HL-60/S4 (cell line): ENCODE results near the gene PRDM16.

Experiments
- in situ Hi-C: fragments of 300-500 bp; cut with MboI; formaldehyde crosslinking; loops from 2 replicates; pipeline ENCODE4 v1.14.3; 2022; ENCODE audit warnings: low sequenced_read_pairs

PRDM16 gene

DNA sequence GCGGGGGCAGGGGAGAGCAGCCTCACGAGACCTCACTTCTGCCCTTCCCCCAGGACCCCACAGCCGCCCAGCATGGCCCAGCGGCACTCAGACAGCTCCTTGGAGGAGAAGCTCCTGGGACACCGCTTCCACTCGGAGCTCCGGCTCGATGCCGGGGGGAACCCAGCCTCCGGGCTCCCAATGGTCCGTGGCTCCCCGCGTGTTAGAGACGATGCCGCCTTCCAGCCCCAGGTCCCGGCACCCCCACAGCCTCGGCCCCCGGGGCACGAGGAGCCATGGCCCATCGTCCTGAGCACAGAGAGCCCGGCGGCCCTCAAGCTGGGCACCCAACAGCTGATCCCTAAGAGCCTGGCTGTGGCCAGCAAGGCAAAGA is 394.0 kb downstream of the PRDM16 start:
- in situ Hi-C loops = no loop called here

DNA sequence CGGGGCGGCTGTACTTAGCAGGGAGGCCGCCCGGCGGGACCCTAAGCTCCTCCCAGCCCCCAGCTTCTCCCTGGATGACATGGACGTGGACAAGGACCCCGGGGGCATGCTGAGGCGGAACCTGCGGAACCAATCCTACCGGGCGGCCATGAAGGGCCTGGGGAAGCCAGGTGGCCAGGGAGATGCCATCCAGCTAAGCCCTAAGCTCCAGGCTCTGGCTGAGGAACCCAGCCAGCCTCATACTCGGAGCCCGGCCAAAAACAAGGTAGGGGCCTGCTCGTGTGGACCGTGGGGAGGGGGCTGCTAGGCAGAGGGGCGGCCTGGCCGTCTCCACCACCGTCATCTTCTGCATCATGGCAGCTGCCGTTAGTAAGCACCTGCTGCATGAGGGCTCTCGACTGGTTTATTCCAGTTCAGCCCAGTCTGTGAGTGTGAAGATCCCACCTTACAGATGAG is 394.4 kb downstream of the PRDM16 start:
- in situ Hi-C loops = no loop called here

DNA sequence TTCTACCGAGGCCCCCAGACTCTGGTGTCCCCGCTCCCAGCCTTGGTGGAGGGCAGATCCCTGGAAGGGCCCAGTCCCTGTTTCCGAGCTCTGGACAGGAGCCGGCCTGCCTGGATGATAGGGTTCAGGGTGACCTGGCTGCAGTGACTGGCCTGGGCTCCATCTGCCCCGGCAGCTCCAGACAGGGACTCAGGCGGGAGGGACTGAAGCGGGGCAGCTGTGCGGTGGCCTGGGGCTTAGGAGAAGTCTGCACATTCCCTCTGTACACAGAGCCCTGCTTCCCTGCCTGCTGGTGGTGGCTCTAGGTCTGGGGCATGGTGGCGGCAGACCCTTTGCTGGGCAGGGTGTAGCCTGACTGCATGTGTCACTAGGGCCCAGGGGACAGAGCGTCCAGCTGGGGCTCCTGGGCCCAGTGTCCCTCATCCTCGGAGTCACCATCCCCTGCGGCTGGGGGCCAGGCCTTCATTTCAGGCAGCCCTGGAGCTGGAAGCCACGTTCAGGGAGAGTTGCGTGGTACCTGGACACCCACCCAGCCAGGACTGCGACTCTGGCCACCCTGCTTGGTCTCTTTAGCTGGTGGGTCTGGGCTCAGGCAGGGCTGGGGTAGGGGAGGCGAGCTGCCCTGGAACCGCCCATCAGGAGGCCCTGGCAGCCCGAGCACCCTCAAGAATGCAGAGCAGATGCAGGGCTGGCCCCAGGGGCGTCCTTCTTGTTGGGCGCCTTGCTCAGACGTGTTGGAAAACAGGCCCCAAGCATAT is 395.1 kb downstream of the PRDM16 start:
- in situ Hi-C loops = no loop called here

DNA sequence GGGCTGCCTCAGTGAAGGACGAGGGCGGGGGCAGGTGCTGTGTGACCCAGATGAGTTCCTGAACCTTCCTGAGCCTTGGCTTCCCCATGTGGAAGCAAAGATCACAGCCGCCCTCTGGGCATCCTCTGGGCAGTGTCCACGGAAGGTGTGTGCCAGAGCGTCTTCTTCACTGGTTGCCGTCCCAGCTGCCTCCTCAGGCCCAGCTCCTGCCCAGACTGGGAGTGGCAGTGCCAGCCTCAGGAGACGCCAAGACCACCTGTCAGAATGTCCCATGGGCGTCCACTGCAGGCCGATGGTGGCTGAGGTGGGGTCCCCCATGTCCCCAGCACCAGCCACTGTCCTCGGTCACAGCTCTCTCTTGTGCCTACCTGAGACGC is 395.6 kb downstream of the PRDM16 start:
- in situ Hi-C loops = no loop called here

DNA sequence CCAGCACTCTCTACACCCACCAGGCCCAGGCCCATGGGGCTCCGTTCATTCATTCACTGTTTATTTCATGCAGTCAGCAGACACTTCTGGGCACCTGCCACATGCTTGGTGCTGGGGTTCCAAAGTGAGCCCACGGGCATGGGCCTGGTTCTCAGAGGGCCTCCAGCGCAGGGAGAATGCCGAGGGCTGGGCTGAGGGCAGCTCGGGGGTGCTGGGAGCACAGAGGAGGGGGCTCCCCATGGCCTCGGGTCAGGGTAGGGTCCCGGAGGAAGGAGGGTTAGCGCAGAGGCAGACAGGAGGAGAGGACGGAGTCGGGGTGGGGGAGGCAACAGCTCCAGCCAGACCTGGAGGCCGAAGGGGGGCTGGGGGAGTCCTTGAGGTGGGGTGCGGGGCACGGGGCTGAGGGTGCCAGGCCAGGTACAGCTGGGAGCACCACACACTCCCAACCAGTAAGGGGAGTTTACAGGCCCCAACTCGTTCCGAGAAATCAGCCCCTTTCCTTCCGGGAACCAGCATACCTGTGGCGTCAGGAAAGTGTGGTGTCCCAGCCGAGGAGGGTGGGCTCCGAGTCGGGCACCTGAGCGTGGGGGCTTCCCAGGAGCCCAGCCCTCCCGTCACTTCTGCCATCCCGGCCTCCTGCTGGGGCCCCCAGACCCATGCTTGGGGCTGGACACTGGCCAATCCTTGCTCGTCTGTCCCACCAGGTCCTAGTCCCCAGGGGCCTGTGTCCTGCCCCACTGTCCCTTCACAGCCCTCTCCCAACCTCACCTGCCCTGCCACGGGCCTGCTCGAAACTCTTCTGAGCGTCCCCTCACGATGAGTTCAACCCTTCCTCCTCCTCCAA is 396.3 kb downstream of the PRDM16 start:
- in situ Hi-C loops = no loop called here

DNA sequence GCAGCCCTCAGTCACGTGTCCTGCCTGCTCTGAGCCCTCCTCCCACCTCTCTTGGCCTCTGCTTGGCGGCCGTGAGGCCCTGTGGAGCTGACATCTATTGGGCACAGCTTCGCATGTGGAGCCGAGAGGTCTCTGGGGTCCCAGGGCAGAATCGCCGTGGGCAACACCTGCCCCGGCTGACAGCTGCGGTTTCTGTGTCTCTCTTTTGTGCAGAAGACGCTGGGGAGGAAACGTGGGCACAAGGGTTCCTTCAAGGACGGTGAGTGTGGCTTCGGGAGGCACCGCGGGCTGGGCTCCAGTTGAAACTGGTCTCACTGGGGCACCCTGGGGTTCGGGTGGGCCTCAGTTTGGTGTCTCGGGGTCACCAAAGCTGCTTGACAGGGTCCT is 396.9 kb downstream of the PRDM16 start:
- in situ Hi-C loops = no loop called here

DNA sequence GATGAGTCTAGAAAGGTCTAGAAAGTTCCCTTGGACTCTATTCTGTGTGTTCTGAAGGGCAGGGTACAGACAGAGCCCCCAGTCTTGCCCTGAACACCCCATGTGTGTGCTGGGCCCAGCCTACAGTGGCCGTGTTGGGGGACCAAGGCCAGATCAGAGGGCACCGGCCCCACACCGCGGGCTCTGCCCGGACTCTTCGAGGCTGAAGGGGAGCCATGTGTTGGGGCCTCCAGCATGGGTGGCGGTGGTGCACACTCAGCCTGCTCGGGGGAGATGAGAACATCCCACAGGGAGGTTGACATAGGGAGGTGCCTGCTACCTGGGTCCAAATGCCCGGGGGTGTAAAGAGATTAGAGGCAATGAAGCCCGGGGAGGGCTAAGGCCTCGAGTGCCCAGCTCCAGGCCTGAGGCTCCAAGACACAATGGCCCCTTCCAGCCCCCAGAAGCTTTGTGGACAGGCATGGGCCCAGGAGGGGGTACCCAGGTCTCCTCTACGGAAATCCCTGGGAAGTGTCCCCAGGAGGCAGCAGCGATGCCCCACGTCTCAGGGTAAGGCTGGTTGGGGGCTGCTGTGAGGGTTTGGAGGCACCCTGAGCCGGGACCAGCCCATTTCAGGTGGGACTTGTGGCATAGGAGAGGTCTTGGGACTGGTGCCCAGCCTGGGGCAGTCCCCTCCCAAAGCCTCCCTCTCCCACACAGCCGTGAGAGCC is 397.5 kb downstream of the PRDM16 start:
- in situ Hi-C loops = no loop called here

DNA sequence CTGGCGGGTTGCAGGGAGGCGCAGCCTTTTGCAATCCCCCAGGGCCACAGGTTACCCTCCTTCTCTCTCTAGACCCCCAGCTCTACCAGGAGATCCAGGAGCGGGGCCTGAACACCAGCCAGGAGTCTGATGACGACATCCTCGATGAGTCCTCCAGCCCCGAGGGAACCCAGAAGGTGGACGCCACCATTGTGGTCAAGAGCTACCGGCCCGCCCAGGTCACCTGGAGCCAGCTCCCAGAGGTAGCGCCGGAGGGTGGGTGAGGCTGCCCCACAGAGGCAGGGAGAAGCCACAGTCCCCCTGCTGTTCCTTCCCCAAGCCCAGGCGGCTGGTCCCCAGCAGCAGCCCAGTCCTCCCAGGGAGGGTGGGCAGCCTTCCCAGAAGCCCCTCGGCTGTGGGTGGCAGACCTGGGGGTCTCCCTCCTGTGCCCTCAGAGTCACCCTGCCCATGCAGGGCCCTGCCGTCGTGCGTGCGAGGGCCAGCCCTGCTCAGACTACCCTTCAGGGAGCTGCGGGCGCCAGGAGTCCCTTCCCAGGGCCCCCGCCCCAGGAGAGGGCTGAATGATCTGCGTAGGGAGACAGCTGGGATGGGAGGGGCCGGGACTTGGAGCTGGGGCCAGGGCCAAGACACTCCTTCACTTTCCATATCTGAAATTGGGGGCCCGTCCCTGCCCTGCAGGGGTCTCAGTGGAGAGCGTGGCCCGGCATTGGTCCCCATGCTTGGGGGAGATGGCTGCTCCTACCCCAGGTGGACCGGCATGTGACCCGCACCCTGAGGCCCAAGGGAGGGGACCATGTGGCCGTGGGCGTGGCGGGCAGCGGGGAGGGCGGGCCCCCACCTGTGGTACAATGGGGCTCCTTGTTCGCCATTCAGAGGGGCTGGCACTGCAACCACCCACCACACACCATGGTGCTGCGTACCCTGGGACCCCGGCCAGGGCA is 398.4 kb downstream of the PRDM16 start:
- in situ Hi-C loops = no loop called here

DNA sequence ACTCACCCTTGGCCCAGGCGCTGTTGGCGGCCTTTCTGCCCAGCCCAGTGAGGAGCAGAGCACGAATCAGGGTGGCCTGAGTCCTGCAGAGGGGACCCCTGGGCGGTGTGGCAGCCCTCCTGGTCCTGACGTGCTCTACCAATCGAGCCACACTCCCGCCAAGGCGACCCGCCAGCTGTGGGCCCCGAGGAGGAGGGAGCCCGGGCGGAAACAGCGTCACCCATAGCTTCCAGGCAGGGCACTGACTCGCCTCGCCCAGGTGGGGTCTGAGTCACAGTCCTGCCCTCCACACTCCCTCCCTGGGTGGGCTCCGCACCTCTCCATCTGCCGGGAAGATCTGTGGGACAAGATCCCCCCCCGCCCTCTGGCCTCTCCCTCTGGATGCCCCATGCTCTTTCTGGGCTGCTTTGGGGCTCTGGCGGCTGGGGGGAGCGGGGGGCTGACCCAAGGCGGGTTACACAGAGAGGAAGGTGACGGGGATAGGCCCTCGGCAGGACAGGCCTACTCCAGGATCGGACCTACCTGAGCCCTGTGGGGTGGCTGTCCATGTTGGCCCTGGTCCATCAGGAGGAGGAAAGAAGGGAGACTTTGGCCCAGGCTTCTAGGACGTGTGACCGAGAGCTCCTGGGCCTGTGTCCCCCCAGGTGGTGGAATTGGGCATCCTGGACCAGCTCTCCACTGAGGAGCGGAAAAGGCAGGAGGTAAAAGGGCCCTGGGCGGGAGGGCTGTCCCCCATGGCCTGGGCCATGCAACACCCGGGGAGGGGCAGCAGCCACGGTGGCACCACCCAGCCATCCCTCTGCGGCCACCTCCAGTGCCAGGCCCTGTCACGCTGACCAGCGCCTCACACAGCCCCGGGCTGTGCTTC is 399.5 kb downstream of the PRDM16 start:
- in situ Hi-C loops = no loop called here

DNA sequence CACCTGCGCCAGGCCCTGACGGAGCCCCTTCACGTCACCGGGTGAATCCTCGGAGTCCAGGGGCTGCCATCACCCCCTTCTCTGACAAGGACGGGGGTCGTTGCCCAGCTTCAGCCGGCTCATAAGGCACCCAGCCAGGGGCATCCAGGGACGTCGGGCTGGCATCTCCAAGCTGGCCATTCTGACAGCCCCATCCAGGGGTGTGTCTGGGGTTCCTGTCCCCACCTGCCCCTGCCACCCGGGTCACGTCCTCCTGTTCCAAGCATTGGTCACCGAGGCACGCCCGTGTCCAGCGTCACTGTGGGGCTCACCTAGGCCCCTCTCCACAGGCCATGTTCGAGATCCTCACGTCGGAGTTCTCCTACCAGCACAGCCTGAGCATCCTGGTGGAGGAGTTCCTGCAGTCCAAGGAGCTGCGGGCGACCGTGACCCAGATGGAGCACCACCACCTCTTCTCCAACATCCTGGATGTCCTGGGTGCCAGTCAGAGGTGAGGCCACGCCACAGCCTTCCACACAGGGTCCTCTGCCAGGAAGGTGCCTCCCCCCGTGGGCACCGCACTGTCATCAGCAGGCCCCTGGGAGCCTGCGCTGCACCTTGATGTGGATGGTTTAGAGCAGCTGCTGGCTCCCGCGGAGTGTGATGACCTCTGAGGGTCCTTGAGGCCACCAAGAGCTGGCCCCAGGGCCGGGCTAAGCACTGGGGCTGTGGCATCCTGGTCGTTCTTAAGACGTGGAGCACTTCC is 400.3 kb downstream of the PRDM16 start:
- in situ Hi-C loops = no loop called here

DNA sequence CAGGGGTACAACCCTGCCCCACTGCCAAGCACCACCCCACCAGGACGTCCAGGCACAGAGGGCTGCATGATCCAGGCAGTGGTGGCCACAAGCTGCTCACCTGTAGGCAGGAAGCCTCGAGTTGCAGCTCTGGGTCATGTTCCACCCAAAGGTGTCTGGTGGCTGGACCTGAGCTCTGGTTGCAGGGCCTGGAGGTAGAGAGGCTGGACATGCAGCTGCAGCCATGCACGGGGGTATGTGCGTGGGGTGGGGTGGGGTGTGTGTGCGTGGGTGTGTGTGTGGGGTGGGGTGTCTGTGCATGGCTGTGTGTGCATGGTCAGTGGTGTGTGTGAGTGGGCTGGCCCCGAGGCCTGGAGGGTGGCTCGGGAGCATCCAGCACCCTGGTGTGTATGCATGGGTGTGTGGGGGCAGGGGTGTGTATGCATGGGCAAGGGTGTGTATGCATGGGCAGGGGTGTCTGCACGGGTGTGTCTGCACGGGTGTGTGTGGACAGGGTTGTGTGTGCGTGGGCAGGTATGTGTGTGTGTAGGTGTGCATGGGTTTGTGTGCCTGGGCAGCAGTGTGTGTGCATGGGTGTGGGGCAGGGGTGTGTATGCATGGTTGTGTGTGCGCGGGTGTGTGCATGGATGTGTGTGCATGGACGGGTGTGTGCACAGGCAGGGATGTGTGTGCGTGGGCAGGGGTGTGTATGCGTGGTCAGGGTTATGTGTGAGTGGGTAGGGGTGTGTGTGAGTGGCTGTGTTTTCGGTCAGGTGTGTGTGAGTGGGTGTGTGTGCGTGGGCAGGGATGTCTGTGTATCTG is 401.0 kb downstream of the PRDM16 start:
- in situ Hi-C loops = no loop called here

DNA sequence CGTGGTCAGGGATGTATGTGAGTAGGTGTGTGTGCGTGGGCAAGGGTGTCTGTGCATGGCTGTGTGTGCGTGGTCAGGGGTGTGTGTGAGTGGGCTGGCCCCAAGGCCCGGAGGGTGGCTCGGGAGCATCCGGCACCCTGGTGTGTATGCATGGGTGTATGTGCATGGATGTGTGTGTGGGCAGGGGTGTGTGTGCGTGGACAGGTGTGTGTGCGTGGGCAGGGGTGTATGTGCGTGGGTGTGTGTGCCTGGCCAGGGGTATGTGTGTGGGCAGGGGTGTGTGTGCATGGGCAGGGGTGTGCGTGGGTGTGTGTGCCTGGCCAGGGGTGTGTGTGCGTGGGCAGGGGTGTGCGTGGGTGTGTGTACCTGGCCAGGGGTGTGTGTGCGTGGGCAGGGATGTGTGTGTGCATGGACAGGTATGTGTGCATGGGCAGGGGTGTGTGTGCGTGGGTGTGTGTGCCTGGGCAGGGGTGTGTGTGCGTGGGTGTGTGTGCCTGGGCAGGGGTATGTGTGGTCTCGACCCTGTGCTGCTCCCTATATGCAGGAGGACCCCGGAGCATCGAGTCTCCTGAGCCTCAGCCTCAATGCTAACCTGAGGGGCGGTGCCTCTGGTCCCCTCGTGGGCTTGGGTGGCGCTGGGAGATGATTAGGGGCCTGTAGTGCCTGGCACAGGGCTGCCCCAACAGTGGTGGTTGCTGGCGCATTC is 401.8 kb downstream of the PRDM16 start:
- in situ Hi-C loops = no loop called here

DNA sequence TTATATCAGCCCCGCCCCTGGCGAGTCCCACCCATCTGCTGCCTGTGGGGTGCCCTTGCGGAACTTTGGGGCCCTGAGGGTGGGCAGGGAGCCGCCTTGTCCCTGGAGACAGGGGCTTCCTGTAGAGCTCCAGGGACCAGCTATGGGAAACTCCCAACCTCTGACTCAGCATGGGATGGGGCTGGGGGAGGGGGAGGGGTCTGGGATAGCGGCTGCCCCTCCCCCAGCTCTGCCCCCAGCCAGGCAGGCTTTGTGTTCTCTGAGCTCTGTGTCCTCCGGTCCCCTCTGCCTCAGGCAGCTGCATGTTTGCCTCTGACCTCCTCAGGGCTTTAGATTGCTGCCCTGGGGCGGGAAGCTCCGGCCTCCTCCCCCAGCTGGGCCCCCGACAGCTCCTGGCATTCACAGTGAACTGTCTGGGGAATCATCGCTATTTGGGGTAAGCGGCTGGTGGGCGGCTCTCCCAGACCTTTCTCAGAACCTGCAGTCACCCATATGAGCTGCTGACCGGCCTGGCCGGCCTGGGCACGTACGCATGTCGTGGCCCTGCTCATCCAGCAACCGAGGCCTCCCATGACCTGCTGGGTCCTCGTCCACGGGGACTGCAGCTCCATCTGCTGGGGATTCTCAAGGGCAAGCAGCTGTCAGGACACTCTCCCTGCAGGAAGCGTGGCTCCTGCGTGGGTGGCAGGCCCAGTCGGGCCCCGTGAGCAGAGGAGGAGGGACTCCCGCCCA is 402.5 kb downstream of the PRDM16 start:
- in situ Hi-C loops = no loop called here

DNA sequence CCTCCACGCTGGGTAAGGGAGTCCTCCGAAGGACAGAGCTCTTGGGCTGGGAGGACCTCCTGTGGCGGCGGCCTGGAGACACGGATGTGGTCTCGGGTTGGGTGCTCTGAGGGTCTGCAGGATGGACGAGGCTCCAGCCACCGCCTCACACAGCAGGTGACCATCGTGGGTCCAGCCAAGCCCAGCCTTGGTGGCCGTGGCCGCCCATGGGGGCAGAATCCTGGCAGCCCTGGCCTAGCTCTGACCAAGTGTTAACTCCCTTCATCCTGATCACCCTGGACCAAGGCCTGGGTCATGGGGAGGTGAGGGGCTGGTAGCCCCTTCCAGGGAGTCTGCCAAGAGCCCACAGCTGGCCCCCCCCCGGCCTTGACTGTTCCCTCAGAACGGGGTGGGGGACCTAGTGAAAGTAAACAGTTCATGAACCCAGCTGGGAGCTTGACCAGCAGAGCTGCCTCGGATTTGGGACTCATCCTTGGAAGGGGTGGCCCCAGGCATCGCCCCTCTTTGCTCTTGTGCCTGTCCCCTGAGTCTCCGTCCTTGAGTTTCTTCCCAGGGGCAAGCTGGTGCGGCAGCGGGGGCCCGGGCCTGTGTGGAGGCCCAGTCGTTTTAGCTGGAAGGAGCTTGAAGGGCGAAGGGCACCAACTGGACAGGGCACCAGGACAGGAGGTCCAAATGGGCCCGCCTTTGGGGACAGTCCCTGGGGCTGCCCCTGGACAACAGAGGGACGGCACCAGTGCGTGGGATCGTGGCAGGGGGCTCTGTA is 403.3 kb downstream of the PRDM16 start:
- in situ Hi-C loops = no loop called here

DNA sequence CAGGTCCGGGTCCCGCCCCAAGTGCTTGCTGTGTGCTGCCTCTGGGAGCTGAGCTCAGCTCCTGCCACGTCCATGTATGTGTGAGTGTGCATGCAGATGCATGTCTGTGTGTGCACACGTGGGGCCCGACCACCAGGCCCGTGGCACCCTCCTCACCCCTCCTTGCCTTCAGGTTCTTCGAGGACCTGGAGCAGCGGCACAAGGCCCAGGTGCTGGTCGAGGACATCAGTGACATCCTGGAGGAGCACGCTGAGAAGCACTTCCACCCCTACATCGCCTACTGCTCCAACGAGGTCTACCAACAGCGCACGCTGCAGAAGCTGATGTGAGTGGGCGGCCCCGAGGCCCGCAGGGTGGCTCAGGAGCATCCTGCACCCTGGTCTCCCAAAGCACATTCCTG is 403.9 kb downstream of the PRDM16 start:
- in situ Hi-C loops = no loop called here

DNA sequence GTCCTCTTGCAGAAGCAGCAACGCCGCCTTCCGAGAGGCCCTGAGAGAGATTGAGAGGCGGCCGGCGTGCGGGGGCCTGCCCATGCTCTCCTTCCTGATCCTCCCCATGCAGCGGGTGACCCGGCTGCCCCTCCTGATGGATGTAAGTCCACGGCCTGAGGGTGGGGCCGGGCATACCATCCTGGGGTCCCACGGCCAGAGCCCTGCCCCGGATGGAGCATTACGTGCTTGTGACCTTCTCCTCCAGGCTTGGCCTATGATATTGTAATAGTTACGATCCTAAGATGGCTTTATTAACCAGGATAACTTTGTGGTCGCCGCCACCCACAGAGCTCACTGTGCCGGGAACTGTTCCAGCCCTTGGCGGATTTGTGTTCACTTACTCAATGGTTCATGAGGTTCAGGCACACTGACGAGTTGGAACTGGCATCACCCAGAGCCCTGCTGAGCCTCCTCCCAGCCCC is 404.4 kb downstream of the PRDM16 start:
- in situ Hi-C loops = no loop called here
